ENCODE results near the gene GPR25. TPM values are rescaled to one million over a fixed set of nuclear protein-coding genes. Genes with fewer than 3 reads are reported as not detected.

GPR25 gene
- total and polyA plus RNA-seq, 10 of the 15 experiments (the other 5 are each of a cell fraction or from before 2014, with no cell fraction given) = not detected

DNA sequence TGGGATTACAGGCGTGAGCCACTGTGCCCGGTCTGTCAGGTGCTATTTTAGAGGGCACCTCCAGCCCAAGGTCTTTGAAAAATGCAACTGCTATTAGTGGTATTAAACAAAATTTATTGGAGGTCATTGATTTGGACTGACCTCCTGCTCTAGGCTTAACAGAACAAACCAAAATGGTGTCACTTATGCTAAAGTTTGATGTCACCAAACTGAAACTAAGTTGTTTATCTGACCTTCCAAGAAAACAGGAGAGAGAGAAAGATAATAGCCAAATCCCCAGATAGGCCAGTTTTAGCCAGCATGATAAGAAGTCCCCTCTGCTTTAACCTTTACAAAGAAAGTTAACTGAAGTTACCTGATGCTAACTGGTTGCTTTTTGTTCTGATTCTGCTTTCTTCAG is 13.8 kb downstream of the GPR25 start (continued):
- no peak for TF ChIP-seq RAD21 (IDR thresholded peaks at IDR 0.05; ENCODE audit: insufficient read depth, low read depth, low read length)
- TF ChIP-seq, protein P1, sequence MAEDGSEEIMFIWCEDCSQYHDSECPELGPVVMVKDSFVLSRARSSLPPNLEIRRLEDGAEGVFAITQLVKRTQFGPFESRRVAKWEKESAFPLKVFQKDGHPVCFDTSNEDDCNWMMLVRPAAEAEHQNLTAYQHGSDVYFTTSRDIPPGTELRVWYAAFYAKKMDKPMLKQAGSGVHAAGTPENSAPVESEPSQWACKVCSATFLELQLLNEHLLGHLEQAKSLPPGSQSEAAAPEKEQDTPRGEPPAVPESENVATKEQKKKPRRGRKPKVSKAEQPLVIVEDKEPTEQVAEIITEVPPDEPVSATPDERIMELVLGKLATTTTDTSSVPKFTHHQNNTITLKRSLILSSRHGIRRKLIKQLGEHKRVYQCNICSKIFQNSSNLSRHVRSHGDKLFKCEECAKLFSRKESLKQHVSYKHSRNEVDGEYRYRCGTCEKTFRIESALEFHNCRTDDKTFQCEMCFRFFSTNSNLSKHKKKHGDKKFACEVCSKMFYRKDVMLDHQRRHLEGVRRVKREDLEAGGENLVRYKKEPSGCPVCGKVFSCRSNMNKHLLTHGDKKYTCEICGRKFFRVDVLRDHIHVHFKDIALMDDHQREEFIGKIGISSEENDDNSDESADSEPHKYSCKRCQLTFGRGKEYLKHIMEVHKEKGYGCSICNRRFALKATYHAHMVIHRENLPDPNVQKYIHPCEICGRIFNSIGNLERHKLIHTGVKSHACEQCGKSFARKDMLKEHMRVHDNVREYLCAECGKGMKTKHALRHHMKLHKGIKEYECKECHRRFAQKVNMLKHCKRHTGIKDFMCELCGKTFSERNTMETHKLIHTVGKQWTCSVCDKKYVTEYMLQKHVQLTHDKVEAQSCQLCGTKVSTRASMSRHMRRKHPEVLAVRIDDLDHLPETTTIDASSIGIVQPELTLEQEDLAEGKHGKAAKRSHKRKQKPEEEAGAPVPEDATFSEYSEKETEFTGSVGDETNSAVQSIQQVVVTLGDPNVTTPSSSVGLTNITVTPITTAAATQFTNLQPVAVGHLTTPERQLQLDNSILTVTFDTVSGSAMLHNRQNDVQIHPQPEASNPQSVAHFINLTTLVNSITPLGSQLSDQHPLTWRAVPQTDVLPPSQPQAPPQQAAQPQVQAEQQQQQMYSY (CRISPR knock-in tag; IDR thresholded peaks at IDR 0.05) = peak; percentile 94
- TF ChIP-seq BACH1 (IDR thresholded peaks at IDR 0.05; ENCODE audit: borderline replicate concordance) = no peak
- TF ChIP-seq, protein P2, sequence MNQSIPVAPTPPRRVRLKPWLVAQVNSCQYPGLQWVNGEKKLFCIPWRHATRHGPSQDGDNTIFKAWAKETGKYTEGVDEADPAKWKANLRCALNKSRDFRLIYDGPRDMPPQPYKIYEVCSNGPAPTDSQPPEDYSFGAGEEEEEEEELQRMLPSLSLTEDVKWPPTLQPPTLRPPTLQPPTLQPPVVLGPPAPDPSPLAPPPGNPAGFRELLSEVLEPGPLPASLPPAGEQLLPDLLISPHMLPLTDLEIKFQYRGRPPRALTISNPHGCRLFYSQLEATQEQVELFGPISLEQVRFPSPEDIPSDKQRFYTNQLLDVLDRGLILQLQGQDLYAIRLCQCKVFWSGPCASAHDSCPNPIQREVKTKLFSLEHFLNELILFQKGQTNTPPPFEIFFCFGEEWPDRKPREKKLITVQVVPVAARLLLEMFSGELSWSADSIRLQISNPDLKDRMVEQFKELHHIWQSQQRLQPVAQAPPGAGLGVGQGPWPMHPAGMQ (IDR thresholded peaks at IDR 0.05; ENCODE audit: borderline replicate concordance) = no peak
- 0 out of 2 replicates have a peak, but pooled peaks have one; percentile 51 for TF ChIP-seq LARP7 (IDR thresholded peaks at IDR 0.05)
- TF ChIP-seq CHD2 (IDR thresholded peaks at IDR 0.05; ENCODE audit: borderline replicate concordance, low read depth, low read length) = no peak
- TF ChIP-seq NR2C1 (IDR thresholded peaks at IDR 0.05) = peak; percentile 40
- TF ChIP-seq NBN (IDR thresholded peaks at IDR 0.05) = no peak
- no peak for TF ChIP-seq HDAC6 (IDR thresholded peaks at IDR 0.05; ENCODE audit: unreplicated experiment)
- TF ChIP-seq TCF12 (IDR thresholded peaks at IDR 0.05; ENCODE audit: low read depth, low read length) = no peak
- TF ChIP-seq SIX5 (IDR thresholded peaks at IDR 0.05; ENCODE audit: low read depth, low read length, severe bottlenecking) = no peak
- no peak for TF ChIP-seq IRF4 (IDR thresholded peaks at IDR 0.05; ENCODE audit: low read depth, low read length)
- TF ChIP-seq RAD51 (IDR thresholded peaks at IDR 0.05) = no peak
- TF ChIP-seq GATAD2B (conservative IDR thresholded peaks at IDR 0.05; ENCODE audit: low read depth) = no peak
- TF ChIP-seq SREBF2 (IDR thresholded peaks at IDR 0.05; ENCODE audit: low read length) = no peak
- peak; percentile 43; the same call in 1 of the 2 replicates for TF ChIP-seq NR2F1 (conservative IDR thresholded peaks at IDR 0.05)
- TF ChIP-seq, protein P3, sequence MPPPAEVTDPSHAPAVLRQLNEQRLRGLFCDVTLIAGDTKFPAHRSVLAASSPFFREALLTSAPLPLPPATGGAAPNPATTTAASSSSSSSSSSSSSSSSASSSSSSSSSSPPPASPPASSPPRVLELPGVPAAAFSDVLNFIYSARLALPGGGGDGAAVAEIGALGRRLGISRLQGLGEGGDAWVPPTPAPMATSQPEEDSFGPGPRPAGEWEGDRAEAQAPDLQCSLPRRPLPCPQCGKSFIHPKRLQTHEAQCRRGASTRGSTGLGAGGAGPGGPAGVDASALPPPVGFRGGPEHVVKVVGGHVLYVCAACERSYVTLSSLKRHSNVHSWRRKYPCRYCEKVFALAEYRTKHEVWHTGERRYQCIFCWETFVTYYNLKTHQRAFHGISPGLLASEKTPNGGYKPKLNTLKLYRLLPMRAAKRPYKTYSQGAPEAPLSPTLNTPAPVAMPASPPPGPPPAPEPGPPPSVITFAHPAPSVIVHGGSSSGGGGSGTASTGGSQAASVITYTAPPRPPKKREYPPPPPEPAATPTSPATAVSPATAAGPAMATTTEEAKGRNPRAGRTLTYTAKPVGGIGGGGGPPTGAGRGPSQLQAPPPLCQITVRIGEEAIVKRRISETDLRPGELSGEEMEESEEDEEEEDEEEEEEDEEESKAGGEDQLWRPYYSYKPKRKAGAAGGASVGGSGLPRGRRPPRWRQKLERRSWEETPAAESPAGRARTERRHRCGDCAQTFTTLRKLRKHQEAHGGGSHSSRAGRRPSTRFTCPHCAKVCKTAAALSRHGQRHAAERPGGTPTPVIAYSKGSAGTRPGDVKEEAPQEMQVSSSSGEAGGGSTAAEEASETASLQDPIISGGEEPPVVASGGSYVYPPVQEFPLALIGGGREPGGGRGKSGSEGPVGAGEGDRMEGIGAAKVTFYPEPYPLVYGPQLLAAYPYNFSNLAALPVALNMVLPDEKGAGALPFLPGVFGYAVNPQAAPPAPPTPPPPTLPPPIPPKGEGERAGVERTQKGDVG (CRISPR knock-in tag; IDR thresholded peaks at IDR 0.05) = peak; percentile 90; the same call in 1 of the 2 replicates
- no peak for TF ChIP-seq SMAD1 (IDR thresholded peaks at IDR 0.05; ENCODE audit: low read depth, partially characterized antibody)
- TF ChIP-seq, protein P4, sequence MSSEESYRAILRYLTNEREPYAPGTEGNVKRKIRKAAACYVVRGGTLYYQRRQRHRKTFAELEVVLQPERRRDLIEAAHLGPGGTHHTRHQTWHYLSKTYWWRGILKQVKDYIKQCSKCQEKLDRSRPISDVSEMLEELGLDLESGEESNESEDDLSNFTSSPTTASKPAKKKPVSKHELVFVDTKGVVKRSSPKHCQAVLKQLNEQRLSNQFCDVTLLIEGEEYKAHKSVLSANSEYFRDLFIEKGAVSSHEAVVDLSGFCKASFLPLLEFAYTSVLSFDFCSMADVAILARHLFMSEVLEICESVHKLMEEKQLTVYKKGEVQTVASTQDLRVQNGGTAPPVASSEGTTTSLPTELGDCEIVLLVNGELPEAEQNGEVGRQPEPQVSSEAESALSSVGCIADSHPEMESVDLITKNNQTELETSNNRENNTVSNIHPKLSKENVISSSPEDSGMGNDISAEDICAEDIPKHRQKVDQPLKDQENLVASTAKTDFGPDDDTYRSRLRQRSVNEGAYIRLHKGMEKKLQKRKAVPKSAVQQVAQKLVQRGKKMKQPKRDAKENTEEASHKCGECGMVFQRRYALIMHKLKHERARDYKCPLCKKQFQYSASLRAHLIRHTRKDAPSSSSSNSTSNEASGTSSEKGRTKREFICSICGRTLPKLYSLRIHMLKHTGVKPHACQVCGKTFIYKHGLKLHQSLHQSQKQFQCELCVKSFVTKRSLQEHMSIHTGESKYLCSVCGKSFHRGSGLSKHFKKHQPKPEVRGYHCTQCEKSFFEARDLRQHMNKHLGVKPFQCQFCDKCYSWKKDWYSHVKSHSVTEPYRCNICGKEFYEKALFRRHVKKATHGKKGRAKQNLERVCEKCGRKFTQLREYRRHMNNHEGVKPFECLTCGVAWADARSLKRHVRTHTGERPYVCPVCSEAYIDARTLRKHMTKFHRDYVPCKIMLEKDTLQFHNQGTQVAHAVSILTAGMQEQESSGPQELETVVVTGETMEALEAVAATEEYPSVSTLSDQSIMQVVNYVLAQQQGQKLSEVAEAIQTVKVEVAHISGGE (CRISPR knock-in tag; IDR thresholded peaks at IDR 0.05) = no peak
- TF ChIP-seq MXI1 (IDR thresholded peaks at IDR 0.05; ENCODE audit: low read depth, low read length) = no peak
- TF ChIP-seq ASH2L (IDR thresholded peaks at IDR 0.05; ENCODE audit: borderline replicate concordance, low read depth) = no peak
